Duodenal mucosa (tissue), 2 donors: ENCODE results near the gene FBXL14.

Experiments
- H3K27ac ChIP-seq: one replicate; pipeline ENCODE4 v1.7.0; 2013; ENCODE audit warnings: low read depth, low read length
- H3K27me3 ChIP-seq, 2 donors: one replicate each; pipeline ENCODE4 v1.7.0; 2013; ENCODE audit warnings: low read length in 2 of 2, control low read depth in 1 of 2; ENCODE audit not compliant: insufficient read depth in 2 of 2, control insufficient read depth in 1 of 2
- H3K36me3 ChIP-seq, 2 donors: one replicate each; pipeline ENCODE4 v1.7.0; 2013; ENCODE audit warnings: low read length in 2 of 2, control low read depth in 1 of 2; ENCODE audit not compliant: insufficient read depth in 2 of 2, control insufficient read depth in 1 of 2
- H3K4me1 ChIP-seq, 2 donors: one replicate each; pipeline ENCODE4 v1.7.0; 2013; ENCODE audit warnings: low read length in 2 of 2, control low read depth in 1 of 2; ENCODE audit not compliant: insufficient read depth in 2 of 2, control insufficient read depth in 1 of 2
- H3K4me3 ChIP-seq, 2 donors: one replicate each; pipeline ENCODE4 v1.7.0; 2013; ENCODE audit warnings: low read length in 2 of 2, low read depth in 1 of 2
- H3K9ac ChIP-seq, 2 donors: one replicate each; pipeline ENCODE4 v1.7.0; 2013; ENCODE audit warnings: low read length in 2 of 2, low read depth in 1 of 2
- H3K9me3 ChIP-seq, 2 donors: one replicate each; pipeline ENCODE4 v1.7.0; 2013; ENCODE audit warnings: low read length in 2 of 2, control low read depth in 1 of 2; ENCODE audit not compliant: control insufficient read depth in 1 of 2

FBXL14 gene

DNA sequence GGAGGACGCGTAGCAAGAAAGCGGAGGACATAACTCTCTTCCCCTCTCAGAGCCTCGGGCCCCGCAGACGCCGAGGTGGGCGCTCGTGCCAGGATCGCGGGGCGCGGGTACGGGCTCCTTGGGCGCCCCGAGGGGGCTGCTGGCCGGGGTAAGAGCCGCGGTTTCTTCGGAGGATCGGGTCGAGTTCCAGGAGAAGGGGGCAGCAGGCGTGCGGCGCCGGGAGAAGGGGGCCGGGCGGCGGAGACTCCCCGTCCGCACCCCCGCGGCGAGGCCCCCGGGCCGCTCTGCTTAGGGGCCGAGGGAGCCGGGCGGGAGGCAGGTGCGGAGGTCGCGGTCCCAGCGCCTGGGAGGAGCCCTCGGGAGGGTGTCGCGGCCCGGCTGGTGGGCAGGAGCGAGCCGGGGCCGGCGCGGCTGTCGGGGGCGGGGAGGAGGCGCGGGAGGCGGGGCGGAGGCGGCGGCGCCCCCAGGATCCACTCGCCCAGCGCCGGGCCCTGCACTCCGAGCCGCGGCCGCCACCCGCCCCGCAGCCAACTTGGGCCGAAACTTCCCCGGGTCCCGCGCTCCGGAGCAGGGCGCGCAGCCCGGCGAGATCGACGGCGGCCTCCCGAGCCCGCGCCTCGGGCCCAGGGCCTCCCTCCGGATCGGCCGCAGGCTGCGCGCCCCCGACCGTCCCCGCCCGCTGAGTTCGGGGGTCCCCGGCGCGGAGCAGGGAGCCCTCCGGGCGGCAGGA is 64.4 kb downstream of the FBXL14 start:
- no peak overlapping the region for H3K9ac ChIP-seq
- no peaks in the 10 kb centered on the region for H3K9me3 ChIP-seq
- peaks cover 0 to 19% of the 10 kb centered on the region in 2 donors for H3K4me1 ChIP-seq
- H3K27ac ChIP-seq, result no peak overlapping the region
- H3K4me3 ChIP-seq, result peak overlapping the region; percentile 16 to 40
- H3K27me3 ChIP-seq, result peaks cover 53 to 57% of the 10 kb centered on the region in 2 donors
- H3K36me3 ChIP-seq, result no peaks in the 10 kb centered on the region

DNA sequence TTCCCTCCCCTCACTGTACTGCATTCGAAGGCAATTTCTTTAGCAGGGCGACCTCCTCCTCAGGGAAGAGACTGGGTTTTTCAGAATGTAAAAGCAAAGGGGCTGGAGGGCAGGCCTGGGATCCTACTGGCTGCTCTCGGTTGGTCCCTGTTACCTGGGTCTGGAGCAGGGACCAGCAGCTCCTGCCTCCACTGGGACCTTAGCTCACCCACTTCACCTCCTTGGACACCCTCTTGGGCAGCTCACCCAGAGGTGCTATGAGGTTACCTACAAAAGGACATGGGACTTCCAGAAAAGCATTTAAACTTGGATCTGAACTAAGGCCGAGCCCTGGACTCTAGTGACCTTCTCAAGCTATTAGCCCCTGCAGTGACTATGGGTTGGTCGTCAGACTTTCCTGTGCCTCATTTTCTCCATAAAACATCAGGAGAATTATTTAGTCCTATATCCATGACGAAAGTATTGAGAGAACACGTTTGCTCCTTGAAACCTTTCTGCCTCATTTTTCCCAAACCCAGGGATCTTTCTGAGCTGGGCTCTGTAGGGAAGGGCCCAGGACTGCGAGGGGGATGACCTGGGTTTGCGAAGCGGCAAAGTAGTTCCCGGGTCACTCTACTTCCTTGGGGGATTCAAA is 65.0 kb downstream of the FBXL14 start:
- H3K27ac ChIP-seq, result no peak overlapping the region
- no peak overlapping the region for H3K9ac ChIP-seq
- no peaks in the 10 kb centered on the region for H3K9me3 ChIP-seq
- H3K27me3 ChIP-seq, result peaks cover 48 to 52% of the 10 kb centered on the region in 2 donors
- H3K4me1 ChIP-seq, result peaks cover 0 to 18% of the 10 kb centered on the region in 2 donors
- peak overlapping the region in 1 of 2 donors; percentile 40 for H3K4me3 ChIP-seq
- H3K36me3 ChIP-seq, result no peaks in the 10 kb centered on the region

DNA sequence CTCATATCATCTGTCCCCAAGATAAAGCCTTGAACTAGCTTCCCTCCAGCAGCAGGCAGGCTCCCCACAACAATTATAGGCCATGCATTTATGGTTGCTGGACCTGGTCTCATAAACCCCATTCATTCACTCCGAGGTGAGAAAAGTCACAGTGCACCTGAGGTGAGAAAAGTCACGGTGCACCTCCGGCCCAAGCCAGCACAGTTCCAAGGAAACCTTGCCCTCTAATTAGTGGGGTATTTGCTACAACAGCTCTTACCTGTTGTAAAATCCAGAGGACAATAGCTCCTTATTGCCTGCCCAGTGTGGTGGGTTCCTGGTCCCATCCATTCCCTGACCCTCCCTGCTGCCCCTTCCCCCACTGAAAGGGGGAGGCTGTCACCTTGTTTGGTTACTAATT is 65.6 kb downstream of the FBXL14 start:
- Histone ChIP-seq H3K9me3 (no peaks in the 10 kb centered on the region), H3K4me3 (no peak overlapping the region), H3K27me3 (peaks cover 48 to 50% of the 10 kb centered on the region in 2 donors), H3K27ac (no peak overlapping the region), H3K9ac (no peak overlapping the region), H3K36me3 (no peaks in the 10 kb centered on the region), H3K4me1 (peaks cover 0 to 13% of the 10 kb centered on the region in 2 donors)

DNA sequence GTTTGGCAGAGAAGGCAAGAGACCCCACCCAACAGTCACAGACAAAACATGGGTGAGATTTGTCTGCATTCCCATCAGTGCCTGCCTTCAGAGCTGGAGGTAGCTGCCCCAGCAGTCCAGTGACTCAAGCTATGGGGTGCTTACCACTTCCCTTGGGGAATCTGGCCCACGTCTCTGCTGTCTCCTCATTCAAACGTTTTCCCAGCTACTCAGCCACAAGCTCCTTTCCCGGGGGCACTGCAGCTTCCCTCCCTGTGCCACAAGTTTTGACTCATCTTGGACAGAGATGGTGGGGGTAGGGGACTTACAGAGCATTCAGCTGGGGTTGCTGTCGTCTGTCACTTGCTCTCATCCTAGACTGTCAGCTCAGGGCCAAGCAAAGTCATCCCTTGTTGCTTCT is 66.6 kb downstream of the FBXL14 start:
- no peak overlapping the region for H3K9ac ChIP-seq
- no peaks in the 10 kb centered on the region for H3K9me3 ChIP-seq
- no peak overlapping the region for H3K27ac ChIP-seq
- H3K4me1 ChIP-seq, result peaks cover 0 to 7% of the 10 kb centered on the region in 2 donors
- no peaks in the 10 kb centered on the region for H3K36me3 ChIP-seq
- no peak overlapping the region for H3K4me3 ChIP-seq
- peaks cover 39 to 41% of the 10 kb centered on the region in 2 donors for H3K27me3 ChIP-seq

DNA sequence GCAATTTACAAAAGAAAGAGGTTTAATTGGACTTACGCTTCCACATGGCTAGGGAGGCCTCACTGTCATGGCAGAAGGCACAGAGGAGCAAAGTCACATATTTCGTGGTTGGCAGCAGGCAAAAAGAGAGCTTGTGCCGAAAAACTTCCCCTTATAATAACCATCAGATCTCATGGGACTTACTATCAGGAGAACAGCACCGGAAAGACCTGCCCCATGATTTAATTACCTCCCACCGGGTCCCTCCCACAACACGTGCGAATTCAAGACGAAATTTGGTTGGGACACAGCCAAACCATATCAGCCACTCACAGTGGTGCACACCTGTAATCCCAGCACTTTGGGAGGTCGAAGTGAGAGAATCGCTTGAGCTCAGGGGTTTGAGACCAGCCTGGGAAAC is 68.5 kb downstream of the FBXL14 start:
- H3K27me3 ChIP-seq, result peaks cover 24% of the 10 kb centered on the region in 2 donors

DNA sequence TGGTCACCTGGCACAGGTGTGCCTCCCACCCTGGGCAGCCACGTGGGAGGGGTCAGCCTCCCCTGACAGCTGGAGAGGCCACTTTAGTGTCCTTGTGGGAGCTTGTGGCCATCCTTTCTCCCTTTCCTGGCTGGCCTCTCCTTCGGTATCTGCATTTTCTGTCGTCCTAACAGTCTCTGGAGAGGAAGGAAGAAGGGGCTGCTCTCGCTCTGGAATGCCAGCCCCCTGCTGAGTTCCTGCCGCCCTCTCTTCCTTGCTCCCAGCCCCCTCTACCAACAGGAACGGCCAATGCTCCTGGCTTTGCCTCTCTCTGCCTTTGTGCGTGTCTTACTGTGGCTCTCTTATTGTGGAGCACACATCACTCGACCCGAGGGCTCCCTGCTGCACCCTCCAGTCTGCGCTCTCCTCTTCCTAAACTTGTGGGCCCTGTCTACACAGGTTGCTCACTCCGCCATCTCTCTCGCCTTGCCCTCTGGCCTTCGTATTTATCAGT is 70.8 kb downstream of the FBXL14 start:
- Histone ChIP-seq H3K27me3 (peaks cover 13 to 23% of the 10 kb centered on the region in 2 donors), H3K4me3 (no peak overlapping the region)

More for the DNA sequence above, 68.5 kb downstream of the FBXL14 start:
- Histone ChIP-seq H3K27ac (no peak overlapping the region), H3K4me3 (no peak overlapping the region), H3K36me3 (no peaks in the 10 kb centered on the region), H3K9ac (no peak overlapping the region), H3K9me3 (no peaks in the 10 kb centered on the region), H3K4me1 (no peaks in the 10 kb centered on the region)

DNA sequence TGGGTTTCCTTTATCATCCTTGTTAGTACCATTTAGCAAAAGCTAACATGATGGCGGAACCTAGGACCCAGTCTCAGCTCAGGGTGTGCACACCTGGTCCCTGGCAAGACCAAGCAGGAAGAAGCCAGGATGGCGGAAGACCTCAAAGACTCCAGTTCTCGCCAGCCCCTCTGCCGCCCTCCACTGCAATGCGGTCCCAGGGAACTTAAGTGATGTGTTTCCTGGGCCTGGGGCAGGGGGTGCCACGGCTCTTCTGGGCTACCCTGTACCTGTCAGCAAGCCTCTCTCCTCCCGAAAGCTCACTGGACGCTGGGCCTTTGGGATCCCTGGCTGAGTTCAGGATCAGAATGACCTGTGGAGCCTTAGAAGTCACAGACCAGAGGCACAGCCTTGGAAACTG is 71.3 kb downstream of the FBXL14 start:
- no peaks in the 10 kb centered on the region for H3K9me3 ChIP-seq
- H3K4me1 ChIP-seq, result peaks cover 0 to 8% of the 10 kb centered on the region in 2 donors
- no peaks in the 10 kb centered on the region for H3K36me3 ChIP-seq
- no peak overlapping the region for H3K27ac ChIP-seq
- H3K27me3 ChIP-seq, result peaks cover 12 to 21% of the 10 kb centered on the region in 2 donors
- no peak overlapping the region for H3K4me3 ChIP-seq
- no peak overlapping the region for H3K9ac ChIP-seq

More for the DNA sequence above, 70.8 kb downstream of the FBXL14 start:
- Histone ChIP-seq H3K4me1 (peaks cover 0 to 8% of the 10 kb centered on the region in 2 donors), H3K9ac (no peak overlapping the region), H3K27ac (no peak overlapping the region), H3K9me3 (no peaks in the 10 kb centered on the region), H3K36me3 (no peaks in the 10 kb centered on the region)

DNA sequence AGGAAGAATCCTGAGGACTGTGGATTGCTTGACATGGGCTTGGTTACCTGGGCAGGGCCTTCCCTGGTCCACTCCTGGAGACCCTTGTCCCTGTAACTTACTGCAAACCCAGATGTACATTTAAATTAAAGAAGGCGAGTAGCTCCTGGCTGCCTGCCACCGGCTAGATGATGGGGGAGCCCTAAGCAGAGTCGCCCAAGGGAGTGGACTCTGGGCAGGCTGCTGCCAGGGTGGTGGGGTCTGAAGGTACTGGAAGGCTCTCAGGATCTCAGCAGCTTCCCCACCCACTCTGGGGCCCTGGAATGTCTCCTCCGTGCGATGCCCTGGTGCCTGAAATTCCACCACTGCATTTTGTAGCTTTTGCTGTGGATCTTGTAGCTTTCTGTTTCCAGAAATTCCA is 74.7 kb downstream of the FBXL14 start:
- H3K27ac ChIP-seq, result no peak overlapping the region
- no peaks in the 10 kb centered on the region for H3K36me3 ChIP-seq

DNA sequence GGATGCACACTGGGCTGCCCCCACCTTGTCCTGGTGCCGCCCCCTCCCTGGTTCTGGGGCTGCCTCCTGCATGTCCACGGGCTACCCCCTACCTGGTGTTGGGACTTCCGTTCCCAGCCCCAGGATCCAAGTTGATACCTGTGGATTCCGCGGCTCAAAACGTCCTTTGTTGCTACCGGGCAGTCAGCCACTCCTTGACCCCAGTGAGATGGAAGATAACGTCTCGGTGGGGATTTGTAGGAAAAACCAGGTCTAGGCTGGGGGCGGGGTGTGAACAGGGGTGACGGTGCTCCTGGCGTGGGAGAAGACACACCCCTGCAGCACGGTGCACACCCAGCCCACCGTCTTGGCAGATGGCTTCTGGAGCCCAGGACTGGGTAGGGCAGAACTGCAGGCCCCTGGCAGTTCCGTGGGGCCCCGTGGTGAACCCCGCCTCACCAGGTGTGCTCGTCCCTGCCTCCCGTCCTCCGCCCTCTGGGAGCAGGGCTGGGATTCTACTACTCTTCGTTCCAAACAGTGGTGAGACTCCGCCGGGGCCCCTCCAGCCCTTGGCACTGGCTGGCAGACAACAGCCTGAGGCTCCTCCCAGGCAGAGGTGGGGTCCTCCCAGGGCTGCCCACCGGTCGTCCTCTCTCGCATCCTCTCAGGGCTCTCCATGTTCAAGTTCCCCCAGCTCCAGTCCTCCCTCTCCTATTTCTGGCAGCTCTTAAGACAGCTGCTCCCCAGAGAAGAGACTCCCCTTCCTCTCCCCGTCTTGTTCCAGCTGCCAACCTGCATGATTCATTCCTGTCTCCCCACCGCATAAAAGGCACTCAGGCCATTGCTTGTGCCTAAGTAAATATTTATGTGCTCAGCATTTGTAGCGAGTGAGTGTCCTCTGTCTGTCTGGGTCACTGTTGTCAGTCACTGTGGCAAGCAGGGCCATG is 75.5 kb downstream of the FBXL14 start:
- H3K27me3 ChIP-seq, result peaks cover 3 to 12% of the 10 kb centered on the region in 2 donors
- no peaks in the 10 kb centered on the region for H3K36me3 ChIP-seq
- H3K9me3 ChIP-seq, result no peaks in the 10 kb centered on the region
- no peak overlapping the region for H3K4me3 ChIP-seq
- no peak overlapping the region for H3K27ac ChIP-seq
- H3K4me1 ChIP-seq, result peaks cover 0 to 8% of the 10 kb centered on the region in 2 donors
- no peak overlapping the region for H3K9ac ChIP-seq

More for the DNA sequence above, 74.7 kb downstream of the FBXL14 start:
- Histone ChIP-seq H3K9ac (no peak overlapping the region), H3K27me3 (peaks cover 3 to 17% of the 10 kb centered on the region in 2 donors), H3K9me3 (no peaks in the 10 kb centered on the region), H3K4me3 (no peak overlapping the region), H3K4me1 (peaks cover 0 to 8% of the 10 kb centered on the region in 2 donors)
